Upper lobe of right lung (tissue), 1 donor: ENCODE results near the gene GPX7. TPM values are rescaled to one million over a fixed set of nuclear protein-coding genes. Genes with fewer than 3 reads are reported as not detected.

Experiments
- ATAC-seq: fragments of 200-7000 bp; cut with Tn5 transposase; one replicate; pipeline ENCODE4 v1.9.1; 2020; ENCODE audit warnings: mild to moderate bottlenecking, moderate library complexity
- DNase-seq: peaks from one replicate; pipeline ENCODE4 v3.0.0-alpha.2; 2020
- H3K27ac ChIP-seq: fragments of 200-600 bp; one replicate; pipeline ENCODE4 v1.8.0; 2022
- H3K27me3 ChIP-seq: fragments of 200-600 bp; one replicate; pipeline ENCODE4 v1.8.0; 2022; ENCODE audit warnings: mild to moderate bottlenecking
- H3K36me3 ChIP-seq: fragments of 200-600 bp; one replicate; pipeline ENCODE4 v1.8.0; 2022
- H3K4me1 ChIP-seq: fragments of 200-600 bp; one replicate; pipeline ENCODE4 v1.8.0; 2022
- H3K4me3 ChIP-seq: fragments of 200-600 bp; one replicate; pipeline ENCODE4 v1.8.0; 2022; ENCODE audit warnings: mild to moderate bottlenecking
- H3K9me3 ChIP-seq: fragments of 200-600 bp; one replicate; pipeline ENCODE4 v1.8.0; 2022
- CTCF ChIP-seq: fragments of 200-600 bp; IDR thresholded peaks from one replicate; pipeline ENCODE4 v1.8.0; 2022; ENCODE audit warnings: antibody characterized with exemption
- intact Hi-C: fragments of 100-400 bp; cut with DNase I; formaldehyde crosslinking; loops from one replicate; pipeline ENCODE4 v1.11.0; 2022
- total RNA-seq: library from RNA; stranded (reverse); fragmentation: NEBNext Ultra II Directional; extraction: Animal tissue kit (Norgen Biotek cat#: 25700); gene quantifications from one replicate; pipeline ENCODE4 v1.2.1, GENCODE V29; 2021
- donor health status: DM: no; HTN: yes; CAD: no; lungs with severe emphysema.

The GPX7 gene
- total RNA-seq, 1 donor from 2014 or later: 6.2 TPM

GRCh38 chr1:52623812-52624211 lies 21.6 kb downstream of the GPX7 start:
- H3K4me3 ChIP-seq: no peak overlapping the region
- DNase-seq (no peak), ATAC-seq (no peak)
- no peaks in the 10 kb centered on the region for H3K4me1 ChIP-seq
- no peak overlapping the region for H3K27ac ChIP-seq
- H3K9me3 ChIP-seq: peaks cover 16% of the 10 kb centered on the region
- no peak for TF ChIP-seq CTCF
- no peaks in the 10 kb centered on the region for H3K36me3 ChIP-seq
- intact Hi-C loops: no loop called here
- no peaks in the 10 kb centered on the region for H3K27me3 ChIP-seq

- Histone ChIP-seq H3K36me3 (no peaks in the 10 kb centered on the region), H3K27ac (no peak overlapping the region), H3K4me3 (no peak overlapping the region), H3K4me1 (no peaks in the 10 kb centered on the region), H3K9me3 (peaks cover 5% of the 10 kb centered on the region), H3K27me3 (peaks cover 2% of the 10 kb centered on the region)
- no peak for DNase-seq
- intact Hi-C loops: no loop called here
- no peak for ATAC-seq
- no peak for TF ChIP-seq CTCF
Observed at GRCh38 chr1:52627028-52627427, 24.9 kb downstream of the GPX7 start.

GRCh38 chr1:52628614-52629324 lies 26.6 kb downstream of the GPX7 start:
- no peak for DNase-seq
- TF ChIP-seq CTCF: no peak

GRCh38 chr1:52629325-52629643 lies 27.1 kb downstream of the GPX7 start:
- TF ChIP-seq CTCF: no peak
- intact Hi-C loops: no loop called here
- Histone ChIP-seq H3K27me3 (peaks cover 22% of the 10 kb centered on the region), H3K36me3 (no peaks in the 10 kb centered on the region), H3K9me3 (no peaks in the 10 kb centered on the region), H3K4me3 (no peak overlapping the region), H3K4me1 (no peaks in the 10 kb centered on the region), H3K27ac (no peak overlapping the region)
- no peak for DNase-seq
- ATAC-seq: peak; percentile 10

More at GRCh38 chr1:52628614-52629324, 26.6 kb downstream of the GPX7 start:
- Histone ChIP-seq H3K27ac (no peak overlapping the region), H3K36me3 (no peaks in the 10 kb centered on the region), H3K9me3 (no peaks in the 10 kb centered on the region), H3K4me3 (no peak overlapping the region), H3K4me1 (no peaks in the 10 kb centered on the region), H3K27me3 (peaks cover 17% of the 10 kb centered on the region)
- intact Hi-C loops: no loop called here
- ATAC-seq: no peak

- no peak for ATAC-seq
- no peaks in the 10 kb centered on the region for H3K36me3 ChIP-seq
- H3K9me3 ChIP-seq: no peaks in the 10 kb centered on the region
- H3K27ac ChIP-seq: no peak overlapping the region
- DNase-seq: no peak
- TF ChIP-seq CTCF: no peak
- intact Hi-C loops: no loop called here
- H3K4me3 ChIP-seq: no peak overlapping the region
- peaks cover 24% of the 10 kb centered on the region for H3K27me3 ChIP-seq
- H3K4me1 ChIP-seq: no peaks in the 10 kb centered on the region
Observed at GRCh38 chr1:52629667-52630066, 27.5 kb downstream of the GPX7 start.
